ENCODE data around the gene DGKD.

DGKD gene

GRCh38 chr2:233430651-233431050, 76.4 kb downstream of the DGKD start:
- Histone ChIP-seq H3K9me3 (no peaks in the 10 kb centered on the region), H3K27ac (no peak overlapping the region)

GRCh38 chr2:233433029-233433428, 78.7 kb downstream of the DGKD start:
- peaks cover 44% of the 10 kb centered on the region for H3K36me3 ChIP-seq
- H3K27me3 ChIP-seq = no peaks in the 10 kb centered on the region
- no peak overlapping the region for H3K27ac ChIP-seq
- H3K4me1 ChIP-seq (ENCODE audit: control insufficient read depth in 1 of 2, insufficient read depth in 1 of 2, low read depth in 1 of 2, low read length in 1 of 2) = no peaks in the 10 kb centered on the region
- TF ChIP-seq, protein P1, sequence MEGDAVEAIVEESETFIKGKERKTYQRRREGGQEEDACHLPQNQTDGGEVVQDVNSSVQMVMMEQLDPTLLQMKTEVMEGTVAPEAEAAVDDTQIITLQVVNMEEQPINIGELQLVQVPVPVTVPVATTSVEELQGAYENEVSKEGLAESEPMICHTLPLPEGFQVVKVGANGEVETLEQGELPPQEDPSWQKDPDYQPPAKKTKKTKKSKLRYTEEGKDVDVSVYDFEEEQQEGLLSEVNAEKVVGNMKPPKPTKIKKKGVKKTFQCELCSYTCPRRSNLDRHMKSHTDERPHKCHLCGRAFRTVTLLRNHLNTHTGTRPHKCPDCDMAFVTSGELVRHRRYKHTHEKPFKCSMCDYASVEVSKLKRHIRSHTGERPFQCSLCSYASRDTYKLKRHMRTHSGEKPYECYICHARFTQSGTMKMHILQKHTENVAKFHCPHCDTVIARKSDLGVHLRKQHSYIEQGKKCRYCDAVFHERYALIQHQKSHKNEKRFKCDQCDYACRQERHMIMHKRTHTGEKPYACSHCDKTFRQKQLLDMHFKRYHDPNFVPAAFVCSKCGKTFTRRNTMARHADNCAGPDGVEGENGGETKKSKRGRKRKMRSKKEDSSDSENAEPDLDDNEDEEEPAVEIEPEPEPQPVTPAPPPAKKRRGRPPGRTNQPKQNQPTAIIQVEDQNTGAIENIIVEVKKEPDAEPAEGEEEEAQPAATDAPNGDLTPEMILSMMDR (IDR thresholded peaks at IDR 0.05) = no peak
- H3K4me3 ChIP-seq (ENCODE audit: low read depth in 1 of 2, low read length in 1 of 2) = no peak overlapping the region
- no peaks in the 10 kb centered on the region for H3K9me3 ChIP-seq

More at GRCh38 chr2:233430651-233431050, 76.4 kb downstream of the DGKD start:
- TF ChIP-seq, protein P1 (IDR thresholded peaks at IDR 0.05) = no peak
- Histone ChIP-seq H3K27me3 (no peaks in the 10 kb centered on the region), H3K4me1 (ENCODE audit: control insufficient read depth in 1 of 2, insufficient read depth in 1 of 2, low read depth in 1 of 2, low read length in 1 of 2) (no peaks in the 10 kb centered on the region), H3K4me3 (ENCODE audit: low read depth in 1 of 2, low read length in 1 of 2) (no peak overlapping the region), H3K36me3 (peaks cover 27% of the 10 kb centered on the region)

DNA sequence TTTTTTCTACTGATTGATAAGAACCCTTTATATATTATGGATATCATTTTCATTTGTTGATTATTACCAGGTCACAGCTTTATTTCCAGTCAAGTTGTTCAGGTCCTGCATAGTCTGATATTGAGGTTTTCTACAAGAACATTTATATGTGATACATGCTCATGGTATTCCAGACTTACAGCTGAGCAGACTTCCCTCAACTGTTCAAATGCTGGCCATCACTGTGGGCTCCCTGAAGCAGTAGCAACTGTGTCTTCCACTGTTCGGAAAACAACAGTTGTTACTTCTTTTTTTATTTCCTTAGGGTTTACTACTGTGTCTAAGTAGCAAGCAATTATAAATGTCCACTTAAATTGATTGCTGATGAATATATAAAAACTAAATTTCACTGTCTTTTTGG, 79.5 kb downstream of the DGKD start:
- H3K27ac ChIP-seq = no peak overlapping the region
- peaks cover 46% of the 10 kb centered on the region for H3K36me3 ChIP-seq
- H3K27me3 ChIP-seq = no peaks in the 10 kb centered on the region
- no peaks in the 10 kb centered on the region for H3K9me3 ChIP-seq
- TF ChIP-seq, protein P1 (IDR thresholded peaks at IDR 0.05) = no peak
- no peak overlapping the region for H3K4me3 ChIP-seq (ENCODE audit: low read depth in 1 of 2, low read length in 1 of 2)
- no peaks in the 10 kb centered on the region for H3K4me1 ChIP-seq (ENCODE audit: control insufficient read depth in 1 of 2, insufficient read depth in 1 of 2, low read depth in 1 of 2, low read length in 1 of 2)

GRCh38 chr2:233434666-233435330, 80.5 kb downstream of the DGKD start:
- Histone ChIP-seq H3K9me3 (no peaks in the 10 kb centered on the region), H3K27ac (peak overlapping the region; percentile 41), H3K4me3 (ENCODE audit: low read depth in 1 of 2, low read length in 1 of 2) (no peak overlapping the region), H3K27me3 (no peaks in the 10 kb centered on the region), H3K4me1 (ENCODE audit: control insufficient read depth in 1 of 2, insufficient read depth in 1 of 2, low read depth in 1 of 2, low read length in 1 of 2) (no peaks in the 10 kb centered on the region), H3K36me3 (peaks cover 56% of the 10 kb centered on the region)
- TF ChIP-seq, protein P1 (IDR thresholded peaks at IDR 0.05) = no peak

- peak overlapping the region; percentile 41 for H3K27ac ChIP-seq
- H3K27me3 ChIP-seq = no peaks in the 10 kb centered on the region
- H3K4me3 ChIP-seq (ENCODE audit: low read depth in 1 of 2, low read length in 1 of 2) = no peak overlapping the region
- H3K36me3 ChIP-seq = peaks cover 65% of the 10 kb centered on the region
- TF ChIP-seq, protein P1 (IDR thresholded peaks at IDR 0.05) = no peak
- no peaks in the 10 kb centered on the region for H3K9me3 ChIP-seq
- H3K4me1 ChIP-seq (ENCODE audit: control insufficient read depth in 1 of 2, insufficient read depth in 1 of 2, low read depth in 1 of 2, low read length in 1 of 2) = no peaks in the 10 kb centered on the region
Observed at GRCh38 chr2:233435436-233436190, 81.3 kb downstream of the DGKD start.
